T-helper 2 cell (primary cell): ENCODE measurements around the gene LRRC25.
"Not testable (repeated sequence)": the region's sequence is repeated elsewhere in the genome, so short reads cannot be mapped to it uniquely, and the experiment has no call there.

Experiments
- DNase-seq, 5 experiments: peaks; one replicate each; pipeline versions ENCODE4 v3.0.0 to v3.0.0-alpha.2; 2012 to 2022

The LRRC25 gene

DNA sequence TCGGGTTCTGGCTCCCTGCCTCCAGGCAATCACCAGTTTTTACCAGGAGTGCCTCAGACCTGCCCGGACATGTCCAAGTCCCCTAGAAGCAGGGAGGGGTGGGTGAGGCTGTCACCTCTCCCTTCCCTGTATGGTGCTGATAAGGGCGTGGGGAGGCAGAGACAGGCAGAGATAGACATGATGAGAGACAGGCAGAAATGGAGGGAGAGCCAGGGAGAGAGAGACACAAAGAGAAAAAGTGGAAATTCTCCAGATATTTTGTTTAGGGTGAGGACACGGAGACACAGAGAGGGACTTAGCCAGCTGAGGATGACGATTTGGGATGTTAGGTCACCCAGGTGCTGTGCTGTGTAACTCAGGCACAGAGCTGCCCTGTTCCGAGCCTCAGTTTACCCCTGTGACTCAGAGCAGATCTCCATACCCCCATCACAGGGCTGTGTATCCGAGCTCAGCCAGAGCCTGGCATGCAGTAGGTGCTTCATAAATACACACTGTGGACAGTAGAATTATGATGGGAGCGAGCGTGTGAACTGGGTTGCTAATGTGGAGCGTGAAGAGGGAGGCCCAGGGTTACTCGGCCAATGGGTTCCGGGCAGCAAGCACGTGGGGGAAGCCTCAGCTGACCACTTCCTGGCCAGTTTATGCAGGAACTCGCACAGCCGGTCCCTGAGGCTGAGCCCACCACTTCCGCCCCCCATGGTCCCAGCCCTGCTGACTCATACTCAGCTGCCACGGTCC is 23.4 kb downstream of the LRRC25 start:
- peak in 2 of 5 experiments; percentile 32 to 87 for DNase-seq

DNA sequence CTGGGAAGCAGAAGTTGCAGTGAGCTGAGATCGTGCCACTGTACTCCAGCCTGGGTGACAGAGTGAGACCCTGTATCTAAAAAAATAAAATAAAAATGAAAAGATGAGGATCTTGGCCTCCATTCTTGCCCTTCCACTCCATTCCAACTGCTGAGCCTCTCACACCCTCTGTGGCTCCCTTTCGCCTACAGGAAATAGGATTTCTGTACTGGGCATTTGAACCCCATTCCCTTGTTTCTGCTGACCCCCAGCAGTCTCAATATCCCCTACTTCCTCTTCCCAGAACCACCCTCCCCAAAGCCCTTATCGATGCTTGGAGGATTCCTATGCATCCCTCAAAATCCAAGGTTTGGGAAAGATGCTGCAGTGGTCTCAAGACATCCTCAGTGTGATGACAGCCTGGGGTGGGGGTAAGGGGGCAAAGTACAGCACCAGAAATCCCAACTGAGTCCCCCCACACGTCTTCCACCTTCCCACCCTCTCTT is 24.0 kb downstream of the LRRC25 start:
- no peak for DNase-seq

DNA sequence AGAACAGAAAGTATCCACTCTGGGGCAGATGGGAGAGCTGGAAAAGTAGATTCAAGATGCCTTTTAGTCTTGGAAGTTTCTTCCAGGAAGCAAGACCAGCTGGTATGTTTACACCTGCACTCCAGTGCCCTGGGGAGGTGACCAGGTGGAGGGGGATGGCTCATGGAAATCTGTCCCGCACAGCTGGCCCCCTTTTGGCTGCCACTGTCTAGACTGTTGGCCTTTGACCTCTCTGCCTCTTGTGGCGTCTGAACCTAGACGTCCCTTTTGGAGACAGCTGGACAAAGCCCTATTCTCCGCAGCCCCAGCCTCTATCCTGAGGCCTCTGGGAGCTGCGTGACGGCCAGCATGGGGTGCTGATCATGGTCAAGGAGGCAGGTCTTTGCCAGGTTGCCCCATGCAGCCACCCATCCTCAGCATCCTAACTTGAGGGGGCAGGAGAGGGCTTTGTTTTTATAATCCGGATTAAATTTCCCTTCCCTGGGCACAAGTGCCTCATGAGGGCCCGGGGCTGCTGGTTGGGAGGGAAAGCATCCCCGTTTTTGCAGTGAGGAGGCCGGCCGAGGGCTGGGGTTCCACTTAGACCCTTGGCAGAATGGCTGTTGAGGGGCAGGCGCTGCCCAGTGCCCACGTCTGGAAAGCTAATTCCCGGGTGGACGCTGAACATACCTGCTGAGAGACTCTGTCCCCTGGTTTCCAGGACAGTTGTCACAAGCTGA is 28.8 kb downstream of the LRRC25 start:
- DNase-seq: no peak

DNA sequence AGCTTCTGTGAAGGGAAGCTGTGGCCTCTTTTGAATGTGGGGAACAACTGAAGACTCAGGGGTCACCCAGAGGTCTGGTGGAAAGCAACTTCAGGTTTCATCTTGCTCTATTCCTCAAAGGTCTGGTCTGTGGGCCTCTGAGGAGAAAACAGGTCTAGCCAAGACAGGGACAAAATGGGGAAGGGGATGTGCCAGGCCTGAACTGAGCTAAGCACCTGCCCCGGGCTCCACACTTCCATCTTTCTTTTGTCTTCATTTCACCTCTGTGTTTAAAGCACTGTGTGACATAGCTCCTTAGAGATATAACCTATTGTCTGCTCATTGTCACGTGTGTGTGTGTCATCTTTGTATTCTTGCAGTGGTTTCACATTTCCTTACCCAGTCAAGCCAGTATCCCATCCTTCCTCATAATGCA is 31.4 kb downstream of the LRRC25 start:
- DNase-seq: no peak

DNA sequence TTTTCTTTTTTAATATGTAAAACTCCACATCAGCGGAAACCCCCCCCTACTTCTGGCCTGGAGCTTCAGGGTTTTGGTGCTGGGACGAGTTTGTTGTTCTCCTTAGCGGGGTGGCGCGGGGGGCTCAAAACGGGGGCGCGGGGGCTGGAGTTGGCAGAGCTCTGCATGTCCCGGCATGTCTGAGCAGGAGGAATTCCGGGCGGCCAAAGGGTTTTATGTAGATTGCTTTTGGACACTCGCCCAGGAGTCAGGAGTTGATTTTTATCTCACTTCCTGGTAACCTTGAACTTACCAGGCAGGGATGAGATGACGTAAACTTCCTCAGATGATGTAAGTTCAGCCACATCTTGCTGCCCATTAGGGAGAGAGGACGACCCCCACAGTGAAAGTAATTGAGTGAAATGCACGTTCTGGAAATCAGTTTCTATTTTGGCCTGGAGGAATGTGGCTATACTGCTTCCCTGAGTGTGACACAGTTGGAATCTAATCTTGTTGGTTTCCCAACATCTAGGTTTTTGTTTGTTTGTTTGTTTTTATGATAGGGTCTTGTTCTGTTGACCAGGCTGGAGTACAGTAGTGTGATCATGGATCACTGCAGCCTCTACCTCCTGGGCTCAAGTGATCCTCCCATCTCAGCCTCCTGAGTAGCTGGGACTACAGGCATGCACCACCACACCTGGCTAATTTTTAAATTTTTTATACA is 32.4 kb downstream of the LRRC25 start:
- no peak for DNase-seq

DNA sequence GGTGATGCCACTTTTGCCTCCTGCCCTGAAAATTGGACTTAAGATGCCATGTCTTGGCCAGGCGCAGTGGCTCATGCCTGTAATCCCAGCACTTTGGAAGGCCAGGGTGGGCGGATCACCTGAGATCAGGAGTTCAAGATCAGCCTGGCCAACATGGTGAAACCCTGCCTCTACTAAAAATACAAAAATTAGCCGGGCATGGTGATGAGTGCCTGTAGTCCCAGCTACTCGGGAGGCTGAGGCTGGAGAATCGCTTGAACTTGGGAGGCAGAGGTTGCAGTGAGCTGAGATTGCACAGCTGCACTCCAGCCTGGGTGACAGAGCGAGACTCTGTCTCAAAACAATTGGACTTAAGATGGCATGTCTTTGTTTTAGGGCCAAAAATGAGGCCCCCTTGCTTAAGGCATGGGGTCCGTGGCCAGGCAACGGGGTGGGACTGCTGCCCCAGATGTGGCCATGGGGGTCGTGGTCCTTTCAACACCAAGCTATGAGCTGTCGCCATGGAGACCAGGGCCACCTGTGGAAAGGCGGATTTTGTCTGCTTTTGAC is 33.1 kb downstream of the LRRC25 start:
- DNase-seq: not testable (repeated sequence)

DNA sequence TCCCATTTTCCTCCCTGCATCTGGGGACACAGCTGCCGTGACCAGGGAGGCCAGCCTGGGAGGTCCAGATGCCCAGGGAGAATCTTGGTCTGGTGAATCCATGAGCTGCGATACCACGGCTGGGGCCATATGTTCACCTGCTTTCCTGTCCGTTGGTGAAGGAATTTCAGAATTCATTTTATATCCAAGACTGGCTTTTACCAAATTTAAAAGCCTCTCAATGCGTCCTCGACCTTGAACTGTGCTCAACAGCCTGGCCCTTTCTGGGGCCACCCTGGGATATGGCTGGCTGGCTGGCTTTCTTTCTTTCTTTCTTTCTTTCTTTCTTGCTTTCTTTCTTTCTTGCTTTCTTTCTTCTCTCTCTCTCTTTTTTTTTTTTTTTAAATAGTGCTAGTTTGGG is 33.6 kb downstream of the LRRC25 start:
- DNase-seq: no peak

DNA sequence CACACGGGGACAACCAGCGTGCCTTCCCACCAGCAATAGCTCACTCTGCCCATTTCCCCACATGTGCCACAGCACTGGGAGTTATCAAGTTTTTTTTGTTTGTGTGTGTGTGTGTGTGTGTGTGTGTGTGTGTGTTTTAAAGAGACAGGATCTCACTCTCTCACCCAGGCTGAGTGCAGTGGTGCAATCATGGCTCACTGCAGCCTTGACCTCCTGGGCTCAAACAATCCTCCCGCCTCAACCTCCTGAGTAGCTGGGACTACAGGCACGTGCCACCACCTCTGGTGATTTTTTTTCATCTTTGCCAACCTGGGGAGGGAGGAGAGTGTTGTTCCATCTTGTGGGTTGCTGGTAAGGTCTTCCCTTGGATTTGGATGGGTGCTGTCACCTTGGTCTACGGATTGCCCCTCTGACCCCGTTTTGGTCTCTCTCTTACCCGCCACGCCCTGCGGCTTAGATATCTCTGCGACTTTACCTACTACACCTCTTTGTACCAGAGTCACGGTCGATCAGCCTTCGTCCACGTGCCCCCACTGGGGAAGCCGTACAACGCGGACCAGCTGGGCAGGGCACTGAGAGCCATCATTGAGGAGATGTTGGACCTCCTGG is 34.4 kb downstream of the LRRC25 start:
- DNase-seq: no peak

DNA sequence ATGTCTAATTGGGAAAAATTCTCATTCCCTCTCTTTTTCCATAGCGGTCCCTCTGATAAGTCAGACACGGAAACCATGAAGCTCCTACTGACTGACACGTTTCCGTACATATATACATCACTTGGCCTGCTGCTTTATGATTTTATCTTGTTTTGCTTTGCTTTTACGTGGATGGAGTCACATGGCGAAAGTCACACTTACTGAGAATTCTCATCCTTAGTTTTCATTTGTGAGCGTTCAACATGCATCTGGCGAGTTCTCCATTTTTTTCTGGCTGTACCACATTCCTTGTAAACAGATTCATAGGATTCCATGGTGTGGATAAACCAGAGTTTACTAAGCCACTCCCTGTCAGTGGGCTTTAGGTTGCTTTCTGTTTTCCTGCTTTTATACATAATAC is 35.8 kb downstream of the LRRC25 start:
- no peak for DNase-seq

DNA sequence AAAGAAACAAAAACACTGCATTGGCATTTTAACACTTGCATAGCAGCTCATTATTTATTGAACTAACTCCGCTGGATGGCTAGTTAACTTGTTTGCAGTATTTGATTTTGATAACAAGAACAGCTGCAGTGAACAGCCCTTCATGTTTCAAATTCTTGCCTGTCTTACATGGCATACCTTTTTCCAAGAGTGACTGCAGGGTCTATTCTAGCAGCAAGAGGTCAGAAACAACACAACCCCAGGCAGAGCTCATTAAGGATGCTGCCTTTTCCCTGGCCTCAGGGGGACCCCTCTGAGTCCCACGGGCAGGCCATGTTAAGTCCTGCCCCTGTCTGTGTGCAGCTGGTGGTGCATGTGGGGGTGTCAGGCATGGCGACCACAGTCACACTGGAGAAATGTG is 40.4 kb downstream of the LRRC25 start:
- DNase-seq: no peak

DNA sequence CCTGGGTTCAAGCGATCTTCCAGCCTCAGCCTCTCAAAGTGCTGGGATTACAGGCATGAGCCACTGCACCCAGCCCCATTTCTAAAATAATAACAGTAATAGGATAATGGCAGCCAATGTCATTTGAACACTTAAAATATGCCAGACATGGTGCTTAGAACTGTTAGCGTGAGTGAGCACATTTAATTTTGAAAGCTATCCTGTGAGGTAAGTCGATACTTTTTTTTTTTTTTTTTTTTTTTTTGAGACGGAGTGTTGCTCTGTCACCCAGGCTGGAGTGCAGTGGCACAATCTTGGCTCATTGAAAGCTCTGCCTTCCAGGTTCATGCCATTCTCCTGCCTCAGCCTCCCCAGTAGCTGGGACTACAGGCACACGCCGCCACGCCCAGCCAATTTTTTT is 42.7 kb downstream of the LRRC25 start:
- DNase-seq: not testable (repeated sequence)

DNA sequence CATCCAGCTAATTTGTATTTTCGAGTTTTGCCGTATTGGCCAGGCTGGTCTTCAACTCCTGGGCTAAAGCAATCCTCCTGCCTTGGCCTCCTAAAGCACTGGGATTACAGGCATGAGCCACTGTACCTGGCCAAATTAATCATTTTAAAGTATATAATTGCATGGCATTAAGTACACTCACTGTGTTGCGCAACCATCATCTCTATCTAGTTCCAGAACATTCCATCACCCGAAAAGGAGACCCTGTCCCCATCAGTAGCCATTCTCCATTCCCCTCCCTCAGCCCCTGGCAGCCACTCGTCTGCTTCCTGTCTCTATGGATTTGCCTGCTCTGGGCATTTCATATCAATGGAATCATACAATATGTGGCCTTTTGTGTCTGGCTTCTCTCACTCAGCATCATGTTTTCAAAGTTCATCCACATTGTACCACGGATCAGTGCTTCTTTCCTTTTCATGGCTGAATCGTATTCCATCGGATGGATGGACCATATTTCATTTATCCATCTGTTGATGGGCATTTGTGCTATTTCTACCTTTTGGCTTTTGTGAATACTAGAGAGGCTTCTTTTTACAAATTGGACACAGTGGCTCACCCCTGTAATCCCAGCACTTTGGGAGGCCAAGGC is 43.9 kb downstream of the LRRC25 start:
- no peak for DNase-seq

DNA sequence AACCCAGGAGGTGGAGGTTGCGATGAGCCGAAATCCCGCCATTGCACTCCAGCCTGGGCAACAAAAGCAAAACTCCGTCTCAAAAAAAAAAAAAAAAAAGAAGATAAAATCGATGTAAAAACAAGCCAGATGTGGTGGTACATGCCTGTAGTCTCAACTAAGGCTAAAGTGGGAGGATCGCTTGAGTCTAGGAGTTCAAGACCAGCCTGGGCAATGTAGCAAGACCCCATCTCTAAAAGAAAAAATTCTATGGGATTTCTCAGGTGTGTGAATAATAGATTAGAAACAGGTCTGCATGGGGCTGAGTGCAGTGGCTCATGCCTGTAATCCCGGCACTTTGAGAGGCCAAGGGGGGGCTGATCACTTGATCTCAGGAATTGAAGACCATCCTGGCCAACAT is 45.9 kb downstream of the LRRC25 start:
- no peak for DNase-seq

DNA sequence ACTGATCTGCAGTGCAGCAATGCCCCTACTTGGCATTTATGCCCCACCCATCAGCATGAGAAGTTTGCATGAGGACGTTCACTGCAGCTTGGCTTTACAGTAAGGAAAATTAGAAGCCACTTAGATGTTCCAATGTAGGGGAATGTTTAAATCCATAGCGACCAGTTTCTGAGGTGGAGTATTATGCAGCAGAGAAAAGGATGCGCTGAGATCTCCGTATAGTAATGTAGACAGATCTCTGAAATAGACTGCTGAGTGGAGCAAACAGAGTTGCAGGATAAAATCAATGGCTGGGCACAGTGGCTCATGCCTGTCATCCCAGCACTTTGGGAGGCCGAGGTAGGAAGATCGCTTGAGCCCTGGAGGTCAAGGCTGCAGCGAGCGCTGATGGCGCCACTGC is 46.9 kb downstream of the LRRC25 start:
- no peak for DNase-seq

DNA sequence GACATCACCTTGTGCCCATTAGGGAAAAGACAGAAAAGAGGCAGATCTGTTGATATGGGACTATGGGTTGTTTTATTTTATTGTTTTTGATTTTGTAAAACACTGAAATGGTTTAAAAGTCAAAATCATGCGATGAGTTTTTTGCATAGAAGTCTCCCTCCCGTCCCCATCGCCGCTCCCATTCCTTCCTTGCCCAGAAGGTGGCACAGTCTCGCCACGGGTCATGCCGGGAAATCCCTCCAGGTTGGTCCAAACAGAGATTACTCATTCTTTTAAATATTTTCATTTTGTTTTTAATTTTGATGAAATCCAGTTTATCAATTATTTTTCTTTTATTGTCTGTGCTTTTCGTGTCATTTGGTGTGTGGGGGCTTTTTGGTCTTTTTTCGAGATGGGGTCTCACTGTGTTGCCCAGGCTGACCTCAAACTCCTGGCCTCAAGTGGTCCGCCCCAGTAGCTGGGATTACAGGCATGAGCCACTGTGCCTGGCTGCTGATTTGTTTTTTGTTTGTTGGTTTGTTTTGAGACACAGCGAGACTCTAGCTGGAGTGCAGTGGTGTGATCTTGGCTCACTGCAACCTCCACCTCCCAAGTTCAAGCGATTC is 47.8 kb downstream of the LRRC25 start:
- DNase-seq: no peak

DNA sequence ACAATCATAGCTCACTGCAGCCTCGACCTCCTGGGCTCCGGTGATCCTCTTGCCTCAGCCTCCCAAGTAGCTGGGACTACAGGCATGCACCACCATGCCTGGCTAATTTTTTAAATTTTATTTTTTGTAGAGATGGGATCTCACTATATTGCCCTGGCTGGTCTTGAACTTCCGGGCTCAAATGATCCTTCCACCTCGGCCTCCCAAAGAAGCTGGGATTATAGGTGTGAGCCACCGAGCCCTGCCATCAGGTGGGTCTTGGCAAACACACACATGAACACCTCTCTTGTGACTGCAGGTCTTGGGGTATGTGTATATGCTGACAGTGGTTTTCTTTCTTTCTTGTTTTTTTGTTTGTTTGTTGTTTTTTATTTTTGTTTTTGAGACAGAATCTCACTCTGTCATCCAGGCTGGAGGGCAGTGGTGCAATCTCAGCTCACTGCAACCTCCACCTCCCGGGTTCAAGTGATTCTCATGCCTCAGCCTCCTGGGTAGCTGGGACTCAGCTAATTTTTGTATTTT is 48.5 kb downstream of the LRRC25 start:
- not testable (repeated sequence) for DNase-seq

DNA sequence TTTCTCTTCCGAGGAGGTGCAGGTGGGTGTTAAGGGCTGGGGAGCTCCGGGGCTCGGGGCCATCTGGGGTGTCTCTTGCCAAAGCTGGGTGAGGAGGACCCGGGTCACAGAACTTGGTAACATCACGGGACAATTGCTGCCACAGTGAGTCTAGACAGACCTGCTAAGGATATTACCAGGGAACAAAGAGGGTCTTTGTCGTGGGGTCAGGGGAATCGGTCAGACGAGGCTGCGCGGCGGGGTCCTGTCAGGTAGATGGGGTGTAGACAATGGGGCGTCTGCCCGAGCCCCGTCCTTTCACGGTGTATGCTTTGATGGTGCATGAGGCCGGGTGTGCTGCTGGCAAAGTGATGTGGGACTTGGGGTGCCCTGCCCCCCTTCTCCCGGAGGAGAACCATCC is 49.3 kb downstream of the LRRC25 start:
- no peak for DNase-seq

DNA sequence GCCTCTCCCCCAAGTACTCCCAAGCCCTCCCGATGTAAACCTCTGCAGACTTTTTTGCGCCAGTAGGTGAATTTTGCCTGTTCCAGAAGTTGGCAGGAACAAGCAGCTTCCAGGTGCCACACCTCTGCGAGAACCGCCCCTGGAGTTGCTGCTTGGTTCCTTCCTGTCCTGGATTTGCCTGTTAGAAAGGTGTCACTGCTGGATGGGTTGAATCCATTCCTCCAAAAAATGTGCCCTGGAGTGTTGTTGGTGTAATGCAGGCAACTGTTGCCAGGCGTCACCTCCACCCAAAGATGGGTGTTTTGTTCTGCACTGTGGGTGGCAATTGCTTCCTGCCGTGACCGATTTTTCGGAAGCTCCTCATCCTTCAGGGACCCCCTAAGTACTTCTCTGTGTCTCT is 51.3 kb downstream of the LRRC25 start:
- DNase-seq: no peak

DNA sequence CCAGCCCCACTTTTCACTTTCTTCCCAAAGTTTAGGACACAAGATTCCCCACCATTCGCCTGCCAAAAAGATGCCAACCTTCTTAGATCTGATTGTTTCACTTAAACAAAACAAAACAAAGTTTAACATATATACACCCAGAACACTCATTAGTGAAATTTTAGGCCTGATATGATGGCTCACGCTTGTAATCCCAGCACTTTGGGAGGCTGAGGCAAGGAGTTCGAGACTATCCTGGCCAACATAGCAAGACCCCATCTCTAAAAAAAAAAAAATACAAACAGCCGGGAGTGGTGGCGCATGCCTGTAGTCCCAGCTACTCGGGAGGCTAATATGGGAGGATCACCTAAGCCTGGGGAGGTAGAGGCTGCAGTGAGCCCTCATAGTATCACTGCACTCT is 52.1 kb downstream of the LRRC25 start:
- no peak for DNase-seq

DNA sequence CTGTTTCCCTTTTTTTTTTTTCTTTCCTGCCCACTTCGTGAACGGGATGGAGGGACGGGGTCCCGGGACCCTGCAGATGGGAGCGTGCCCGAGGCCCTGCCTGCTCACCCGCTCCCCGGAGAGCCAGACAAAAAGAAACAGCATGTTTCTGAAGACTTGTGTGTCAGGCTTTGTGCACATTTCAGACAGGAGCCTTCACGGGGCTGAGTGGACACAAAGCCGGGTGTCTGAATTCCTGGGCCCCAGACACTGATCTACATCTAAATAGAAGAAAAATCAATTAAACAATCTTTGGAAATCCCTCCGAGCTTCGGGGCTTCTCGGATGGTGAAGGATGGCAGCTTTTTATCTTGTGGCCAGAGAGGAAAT is 52.9 kb downstream of the LRRC25 start:
- no peak for DNase-seq

DNA sequence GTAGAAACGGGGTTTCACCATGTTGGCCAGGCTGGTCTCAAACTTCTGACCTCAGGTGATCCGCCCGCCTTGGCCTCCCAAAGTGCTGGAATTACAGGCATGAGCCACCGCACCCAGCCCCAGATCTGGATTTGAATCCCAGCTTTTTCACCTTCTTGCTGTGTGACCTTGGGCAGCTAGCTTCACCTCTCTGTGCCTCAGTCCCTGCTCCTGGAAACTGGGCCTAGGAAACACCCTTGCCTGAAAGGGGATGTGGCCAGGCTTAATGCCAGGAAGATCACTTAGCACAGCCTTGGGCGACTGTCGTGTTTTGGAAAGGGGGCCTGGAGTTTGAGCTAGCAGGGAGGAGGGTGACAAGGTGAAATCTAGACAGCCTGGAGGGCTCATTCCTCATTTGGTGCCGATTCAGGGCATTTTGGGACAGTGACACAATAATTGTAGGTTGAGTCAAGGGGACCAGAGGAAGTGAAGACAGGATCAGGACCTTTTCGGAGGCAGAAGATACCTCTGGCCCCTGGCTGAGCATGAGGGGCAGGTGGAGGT is 55.3 kb downstream of the LRRC25 start:
- DNase-seq: no peak
